WI38 (cell line): ENCODE data around the gene SPAAR.
"Not testable (repeated sequence)": the region's sequence is repeated elsewhere in the genome, so short reads cannot be mapped to it uniquely, and the experiment has no call there.

Source experiments
- H3K4me3 ChIP-seq: 2 replicates; pipeline ENCODE4 v1.5.1; 2011; ENCODE audit warnings: low read depth, mild to moderate bottlenecking, control low read depth, low read length
- CTCF ChIP-seq: IDR thresholded peaks from 2 replicates; pipeline ENCODE4 v1.5.1; 2012; ENCODE audit warnings: low read depth, mild to moderate bottlenecking, control low read depth, low read length

SPAAR gene

DNA sequence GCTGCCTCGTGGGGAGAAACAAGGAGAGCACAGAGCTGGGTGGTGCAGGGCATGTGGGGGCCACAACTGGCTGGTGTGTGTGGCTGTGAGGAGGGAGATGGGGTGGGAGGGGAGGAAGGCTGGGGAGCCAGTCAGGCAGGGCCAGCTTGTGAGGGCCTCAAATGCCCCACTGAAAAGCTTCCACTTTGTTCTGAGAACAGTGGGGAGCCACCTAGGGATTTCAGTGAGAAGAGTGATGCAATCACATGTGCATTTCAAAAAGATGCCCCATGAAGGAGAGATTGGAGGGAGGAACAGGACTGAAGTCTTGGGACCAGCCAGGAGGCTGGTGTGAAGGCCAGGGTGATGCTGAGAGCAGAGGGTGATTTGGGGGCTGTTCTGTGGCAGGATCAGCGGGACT, 40.4 kb upstream of the SPAAR start:
- H3K4me3 ChIP-seq: no peak overlapping the region
- no peak for TF ChIP-seq CTCF

GRCh38 chr9:35869621-35870216, 39.6 kb upstream of the SPAAR start:
- no peak overlapping the region for H3K4me3 ChIP-seq
- TF ChIP-seq CTCF: no peak

DNA sequence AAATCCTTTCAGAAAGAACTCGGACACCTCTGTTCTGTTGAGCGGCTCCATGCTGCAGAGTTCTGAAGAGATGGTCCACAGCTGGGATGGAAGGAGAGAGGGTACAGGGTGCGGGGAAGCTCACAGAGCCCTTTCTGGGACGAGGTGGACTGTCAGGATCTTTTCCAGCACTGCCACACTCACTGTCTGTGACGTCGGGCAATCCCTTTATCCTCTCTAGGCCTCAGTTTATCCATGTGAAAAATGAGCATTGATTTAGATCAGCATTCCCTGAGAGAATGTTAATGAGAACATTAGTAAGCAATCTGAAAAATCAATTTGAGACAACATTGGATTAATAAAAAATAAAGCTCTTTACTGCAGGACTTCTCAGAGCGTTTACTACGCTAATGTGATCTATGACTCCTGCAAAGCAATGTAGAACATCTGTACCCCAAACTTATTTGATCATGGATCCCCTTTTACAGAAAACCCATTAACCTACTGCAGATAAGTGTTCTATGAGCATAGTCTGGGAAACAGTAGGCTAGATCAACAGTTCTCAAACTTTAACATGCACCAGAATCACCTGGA, 38.9 kb upstream of the SPAAR start, which contains the start of gene OR13J1:
TSS of gene OR13J1 (minus strand) at position 51 of the 573 bp plus-strand sequence. CDS start at position 51, 0 bp downstream.
- no peak for TF ChIP-seq CTCF
- H3K4me3 ChIP-seq: no peak within 1 kb of the TSS

- no peak overlapping the region for H3K4me3 ChIP-seq
- no peak for TF ChIP-seq CTCF
Measured at GRCh38 chr9:35871545-35871944, 37.7 kb upstream of the SPAAR start.

DNA sequence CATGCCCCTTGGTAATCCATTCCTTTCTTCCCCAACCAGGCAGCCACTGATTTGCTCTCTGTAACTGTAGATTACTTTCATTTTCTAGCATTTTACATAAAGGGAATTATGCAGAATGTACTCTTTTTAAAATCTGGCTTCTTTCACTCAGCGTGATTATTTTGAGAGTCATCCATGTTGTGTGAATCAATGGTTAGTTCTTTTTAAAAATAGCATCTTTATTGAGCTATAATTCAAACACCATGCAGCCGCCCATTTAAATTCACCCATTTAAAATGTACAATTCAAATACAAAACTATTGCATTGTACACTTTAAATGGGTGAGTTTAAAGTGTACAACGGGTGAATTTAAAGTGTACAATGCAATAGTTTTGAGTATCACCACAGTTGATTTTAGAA, 36.8 kb upstream of the SPAAR start:
- no peak overlapping the region for H3K4me3 ChIP-seq
- no peak for TF ChIP-seq CTCF

DNA sequence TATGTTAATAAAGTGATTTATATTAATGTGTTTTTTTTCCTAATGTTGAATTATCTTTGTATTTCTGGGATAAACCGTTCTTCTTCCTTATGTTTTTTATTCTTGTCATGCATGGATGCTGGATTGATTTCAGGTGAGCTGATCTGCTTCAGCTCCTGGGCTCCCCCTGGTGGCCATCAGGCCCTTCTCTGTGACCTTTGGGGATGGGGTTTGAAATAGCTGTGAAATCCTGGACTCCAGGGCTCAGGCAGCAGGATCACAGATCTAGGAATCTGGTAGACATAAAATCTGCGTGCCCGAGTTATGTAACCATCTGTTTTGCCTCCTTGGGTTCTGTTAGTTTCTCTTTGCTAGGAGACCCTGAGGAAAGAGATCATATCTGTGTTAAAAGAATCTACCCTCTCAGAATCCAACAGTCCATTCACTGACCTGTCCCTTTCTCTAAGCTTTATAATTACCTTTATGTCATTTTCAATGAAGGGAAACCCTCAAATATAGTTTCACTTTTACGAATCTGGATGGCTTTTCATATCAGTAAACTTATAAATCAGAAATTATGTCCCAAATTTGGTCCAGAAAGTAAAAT, 26.9 kb upstream of the SPAAR start:
- peak; percentile 97 for TF ChIP-seq CTCF
- H3K4me3 ChIP-seq: no peak overlapping the region

DNA sequence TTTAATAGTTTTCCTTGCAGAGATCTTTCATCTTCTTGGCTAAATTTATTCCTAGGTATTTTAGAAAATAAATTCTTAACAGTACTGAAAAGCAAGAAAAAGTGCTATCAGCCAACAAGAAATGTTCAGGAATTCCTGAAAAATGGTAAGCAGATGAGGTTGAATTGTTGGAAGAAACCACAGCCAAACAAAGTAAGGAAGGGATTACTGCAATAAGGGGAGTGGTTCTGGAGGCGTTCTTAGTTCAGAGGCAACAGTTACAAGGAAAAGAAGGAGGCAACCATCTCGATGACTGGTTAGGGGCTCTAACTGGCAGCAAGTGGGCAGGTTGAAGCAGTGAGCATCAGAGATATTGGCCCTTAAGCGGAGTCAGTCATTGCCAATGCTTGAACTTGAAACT, 26.3 kb upstream of the SPAAR start:
- TF ChIP-seq CTCF: no peak
- H3K4me3 ChIP-seq: no peak overlapping the region

DNA sequence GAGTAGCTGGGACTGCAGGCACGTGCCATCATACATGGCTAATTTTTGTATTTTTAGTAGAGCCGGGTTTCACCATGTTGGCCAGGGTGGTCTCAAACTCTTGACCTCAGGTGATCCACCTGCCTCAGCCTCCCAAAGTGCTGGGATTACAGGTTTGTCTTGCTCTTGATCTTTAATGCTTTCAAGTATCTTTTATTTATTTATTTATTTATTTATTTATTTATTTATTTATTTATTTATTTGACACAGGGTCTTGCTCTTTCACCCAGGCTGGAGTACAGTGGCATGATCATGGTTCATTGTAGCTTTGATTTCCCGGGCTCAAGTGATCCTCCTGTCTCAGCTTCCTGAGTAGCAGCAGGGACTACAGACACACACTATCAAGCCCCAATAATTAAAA, 24.4 kb upstream of the SPAAR start:
- not testable (repeated sequence) for H3K4me3 ChIP-seq
